ENCODE results near the gene BRCA2.

GRCh38 chr13:32278426-32278825, 36.9 kb upstream of the BRCA2 start:
- TF ChIP-seq CTCF (conservative IDR thresholded peaks at IDR 0.05; ENCODE audit: low read depth, low read length): no peak
- no peak for TF ChIP-seq EZH2 (IDR thresholded peaks at IDR 0.05; ENCODE audit: low read length, unreplicated experiment)

All from PC-3 (cell line).